GM19099 (cell line): Measurements from ENCODE around the gene ZMIZ1.

Experiments used
- POLR2A ChIP-seq: IDR thresholded peaks from 3 replicates; pipeline ENCODE4 v1.6.1; 2011; ENCODE audit warnings: low read depth; ENCODE audit not compliant: insufficient read length; ENCODE audit errors: extremely low read depth

The ZMIZ1 gene

DNA sequence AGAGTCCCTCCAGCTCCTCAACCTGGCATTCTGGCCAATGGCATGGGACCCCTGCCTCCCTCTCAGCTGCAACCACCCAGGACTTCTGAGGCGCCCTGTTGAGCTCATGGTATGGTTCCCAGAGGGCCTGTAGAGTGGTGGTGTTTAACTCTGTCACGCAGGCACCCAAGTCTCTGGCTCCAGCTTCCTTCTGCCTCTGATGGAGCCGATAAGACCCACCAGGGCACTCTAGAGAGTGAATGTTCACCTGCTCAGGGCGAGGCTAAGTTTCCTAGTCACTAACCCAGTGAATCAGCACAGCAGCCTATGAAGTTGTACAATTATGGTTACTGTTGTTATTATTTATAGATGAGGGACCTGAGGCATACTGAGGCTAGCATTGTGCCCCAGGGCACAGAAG lies 120.4 kb downstream of the ZMIZ1 start:
- no peak for TF ChIP-seq POLR2A

DNA sequence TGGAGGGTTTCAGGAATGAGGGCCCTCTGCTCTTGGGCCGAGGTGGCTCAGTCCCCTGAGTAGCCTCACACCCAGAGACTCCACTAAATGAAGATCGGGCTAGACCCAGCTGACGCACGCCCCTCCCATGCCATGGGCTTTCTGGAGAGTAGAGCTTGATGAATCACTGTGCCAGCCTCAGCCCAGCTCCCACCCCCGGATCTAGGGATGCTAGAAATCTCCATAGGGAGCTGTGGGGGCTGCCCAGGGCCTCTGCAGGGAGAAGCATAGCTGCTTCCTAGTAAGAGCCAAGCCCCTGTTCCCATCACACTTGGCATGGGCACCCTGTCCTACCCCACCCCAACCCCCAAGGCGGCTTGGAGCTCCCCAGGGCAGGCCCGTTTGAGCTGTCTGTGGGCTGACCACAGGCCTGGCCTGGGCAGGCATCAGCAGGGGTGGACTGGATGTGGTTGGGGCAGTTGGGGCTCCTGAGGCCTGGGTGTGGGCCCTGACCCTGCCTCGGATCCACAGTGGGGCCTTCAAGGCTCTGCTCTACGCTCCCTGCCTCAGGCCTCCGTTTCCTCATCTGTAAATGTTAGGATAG lies 121.2 kb downstream of the ZMIZ1 start:
- TF ChIP-seq POLR2A = no peak

DNA sequence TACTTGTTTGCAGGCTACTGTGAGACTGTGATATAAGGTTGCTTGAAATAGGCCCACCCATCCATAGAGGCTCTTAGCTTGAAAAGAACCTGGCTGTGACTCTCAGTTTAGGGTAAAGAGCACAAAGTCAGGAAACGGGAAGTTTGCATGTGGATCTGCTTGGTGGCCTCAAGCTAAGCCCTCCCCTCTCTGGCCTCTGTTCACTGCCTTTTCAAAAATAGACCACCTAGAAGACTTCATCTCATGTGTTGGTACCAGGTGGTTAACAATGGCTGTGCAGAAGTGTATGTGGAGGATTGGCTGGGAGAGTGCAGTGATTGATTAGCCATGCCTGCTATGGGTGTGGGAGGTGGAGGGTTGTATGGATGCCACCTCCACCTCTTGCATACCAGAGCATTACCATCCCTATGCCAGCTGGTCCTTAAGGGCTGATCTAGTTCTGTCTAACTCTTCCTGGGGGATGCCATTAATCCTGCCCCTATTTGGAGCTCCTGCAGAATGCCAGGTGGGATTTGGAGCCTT lies 122.0 kb downstream of the ZMIZ1 start:
- TF ChIP-seq POLR2A = no peak

DNA sequence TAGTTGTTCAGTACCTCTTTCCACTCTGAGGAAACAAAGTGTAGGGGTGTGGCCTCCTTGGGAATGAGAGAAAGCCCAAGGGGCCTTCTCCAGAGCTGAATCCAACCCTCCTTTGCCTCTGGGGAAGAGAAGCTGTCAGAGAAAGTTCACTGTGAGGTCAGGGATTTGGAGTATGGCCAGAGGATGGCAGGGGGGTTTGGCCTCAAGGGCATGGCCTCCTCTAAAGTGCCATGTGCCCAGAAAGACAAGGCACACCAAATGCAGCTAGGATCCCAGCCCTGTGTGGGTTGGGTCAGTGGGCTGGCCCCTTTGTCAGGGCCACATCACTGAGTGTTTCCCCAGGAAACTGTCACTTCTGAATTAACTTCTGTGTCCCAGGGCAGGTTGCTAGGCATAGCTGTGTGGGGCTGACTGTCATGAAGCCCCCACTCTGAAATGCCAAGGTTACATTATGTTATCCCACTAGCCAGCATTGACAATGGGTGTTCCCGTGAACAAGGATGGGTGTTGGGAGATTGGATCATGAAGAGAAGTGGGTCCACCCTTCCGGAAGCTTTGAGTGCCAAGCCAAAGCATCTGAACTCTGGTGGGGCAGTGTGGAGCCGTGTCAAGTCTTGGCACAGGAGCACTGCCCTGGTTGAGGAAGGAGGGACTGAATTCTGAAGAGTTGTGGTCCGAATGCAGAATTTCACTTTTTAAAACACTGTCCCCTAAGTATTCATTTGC lies 123.3 kb downstream of the ZMIZ1 start:
- TF ChIP-seq POLR2A = no peak

DNA sequence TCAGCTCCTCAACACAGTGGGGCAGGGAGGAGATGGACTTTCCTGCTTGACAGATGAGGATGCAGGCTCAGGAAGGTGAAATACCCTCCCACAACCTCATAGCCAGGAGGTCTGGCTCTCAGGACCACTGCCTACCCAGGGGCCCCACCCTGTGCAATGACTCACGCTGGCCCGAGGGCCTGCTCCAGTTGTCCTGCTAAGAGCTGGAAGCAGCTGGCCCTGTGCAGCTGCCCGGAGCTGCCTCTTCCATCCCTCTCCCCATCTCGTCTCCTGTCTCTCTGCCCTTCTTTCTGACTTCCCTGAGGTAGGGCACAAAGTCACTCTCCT lies 123.9 kb downstream of the ZMIZ1 start:
- no peak for TF ChIP-seq POLR2A

DNA sequence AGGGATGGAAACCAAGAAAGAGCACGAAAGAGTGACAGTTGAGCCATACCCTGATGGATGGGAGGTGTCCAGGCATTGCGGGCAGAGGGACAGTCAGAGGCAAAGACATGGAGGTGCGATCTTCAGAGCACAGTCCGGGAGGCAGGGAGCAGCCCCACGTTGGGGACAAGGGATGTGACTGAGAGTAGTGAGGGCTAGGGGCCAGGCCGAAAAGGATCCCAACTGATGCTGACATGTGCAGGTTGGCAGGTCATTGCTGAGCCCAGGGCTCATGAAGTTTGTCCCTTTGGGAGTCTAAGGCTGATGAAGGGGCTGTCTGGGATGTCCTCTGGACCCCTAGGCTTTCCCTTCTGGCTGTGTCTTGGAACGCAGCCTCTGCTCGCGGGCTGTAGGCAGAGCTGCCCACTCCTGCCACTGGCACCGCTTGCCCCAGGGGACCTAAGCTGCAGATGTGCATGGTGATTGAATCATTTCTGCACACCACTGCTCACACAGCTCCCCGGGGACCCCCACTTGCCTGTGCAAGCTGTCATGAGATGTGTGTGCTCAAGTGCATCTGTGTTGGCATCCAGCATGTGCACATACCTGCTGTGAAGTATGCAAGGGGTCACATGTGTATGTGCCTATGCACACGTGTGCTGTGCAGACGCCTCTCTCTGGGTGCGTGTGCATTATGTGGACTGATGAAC lies 125.1 kb downstream of the ZMIZ1 start:
- TF ChIP-seq POLR2A = no peak

DNA sequence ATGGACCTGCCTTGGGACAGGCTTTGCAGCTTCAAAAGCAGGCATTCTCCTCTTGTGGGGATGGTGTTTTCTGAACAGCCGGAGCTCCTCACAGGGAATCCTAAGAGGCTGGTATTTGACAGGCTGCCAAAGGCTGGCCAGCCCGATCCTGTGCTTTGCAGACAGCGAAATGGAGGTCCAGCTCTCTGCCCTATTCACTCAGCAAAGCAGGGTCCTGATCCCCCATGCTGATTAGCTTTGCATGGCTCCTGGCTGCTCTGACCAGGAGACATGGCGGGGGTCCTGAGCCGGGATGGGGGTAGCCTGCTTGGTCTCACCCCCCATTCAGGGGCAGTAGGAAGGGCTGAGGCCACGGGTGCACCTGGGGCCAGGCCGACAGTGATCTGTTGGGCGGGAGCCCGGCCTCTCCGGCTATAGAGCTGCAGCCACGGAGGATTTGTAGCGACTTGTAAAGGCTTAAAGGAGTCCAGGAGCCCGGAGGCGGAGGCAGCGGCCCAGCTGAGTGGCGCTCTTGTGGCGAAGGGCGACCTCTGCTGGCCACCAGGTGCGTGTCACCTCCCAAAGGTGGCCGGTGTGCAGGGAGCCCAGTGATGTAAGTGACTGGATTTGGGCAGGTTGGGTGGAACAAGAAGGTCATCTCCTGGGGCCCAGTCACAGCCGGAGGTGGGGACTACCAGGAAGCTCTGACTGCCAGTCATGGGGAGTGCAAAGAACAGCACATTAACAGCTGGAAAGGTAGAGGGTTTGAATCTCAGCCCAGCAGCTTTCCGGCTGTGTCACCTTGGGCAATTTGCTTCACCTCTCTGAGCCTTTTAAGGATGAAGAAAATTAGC lies 126.5 kb downstream of the ZMIZ1 start:
- no peak for TF ChIP-seq POLR2A

DNA sequence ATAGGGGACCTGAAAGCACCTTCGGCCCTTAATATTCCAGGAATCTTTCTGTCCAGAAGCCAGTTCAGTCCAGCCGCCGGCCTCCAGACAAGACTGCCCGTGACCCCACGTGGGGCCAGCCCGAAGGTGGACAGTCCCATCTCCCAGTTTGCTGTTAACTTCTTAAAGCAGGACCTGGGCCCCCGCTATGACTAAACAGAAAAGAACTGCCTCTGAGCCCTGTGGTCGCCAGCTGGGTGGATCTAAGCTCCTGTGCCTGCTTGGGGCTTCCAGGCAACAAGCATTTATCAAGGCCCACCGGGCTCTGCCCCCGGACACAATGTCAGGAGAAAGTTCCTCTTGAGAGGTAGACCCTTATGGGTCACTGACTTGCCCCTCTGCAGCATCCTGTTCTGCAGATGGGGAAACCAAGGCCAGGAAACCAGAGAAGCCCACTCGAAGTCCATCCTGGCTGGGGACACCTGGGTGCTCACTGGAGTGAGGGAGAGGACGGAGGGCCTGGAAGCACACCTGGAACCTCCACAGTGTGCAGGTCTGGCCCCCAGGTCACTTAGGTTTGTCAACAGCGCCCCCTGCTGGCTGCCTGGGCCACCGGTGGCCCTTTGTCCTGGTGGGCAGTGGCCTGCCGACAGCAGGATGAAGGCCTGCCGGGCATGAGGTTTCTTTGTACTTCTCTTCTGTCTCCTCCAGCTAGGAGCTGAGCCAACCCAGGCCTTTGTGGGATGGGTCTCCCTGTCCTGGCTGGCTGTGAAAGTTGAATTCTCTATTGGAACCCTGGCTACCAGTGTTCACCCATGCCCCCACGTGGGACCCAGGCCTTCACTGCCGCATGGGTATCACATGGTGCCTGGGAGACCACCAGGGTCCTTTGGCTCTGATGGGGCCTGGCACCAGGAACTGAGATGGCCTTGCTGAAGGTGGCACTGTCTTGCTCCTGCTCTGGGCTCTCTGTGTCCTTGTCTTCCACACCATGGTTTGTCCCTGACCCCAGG lies 128.0 kb downstream of the ZMIZ1 start:
- TF ChIP-seq POLR2A = no peak

DNA sequence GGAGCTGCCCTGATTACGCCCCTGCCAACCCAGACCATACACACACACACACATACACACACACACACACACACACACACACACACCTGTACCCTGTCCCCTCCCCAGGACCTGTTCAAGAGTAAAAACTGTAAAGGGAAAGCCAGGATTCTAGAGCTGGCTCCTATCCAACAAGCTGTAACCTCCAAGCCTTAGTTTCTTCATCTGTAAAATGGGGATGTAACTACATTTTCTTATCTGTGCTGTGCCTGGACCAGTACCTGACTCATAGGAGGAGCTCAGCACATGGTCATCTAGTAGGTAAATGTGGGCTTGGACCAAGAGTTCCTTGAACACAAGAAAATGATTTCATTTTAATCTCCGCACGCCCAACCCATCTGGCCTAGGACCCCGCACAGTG lies 128.8 kb downstream of the ZMIZ1 start:
- no peak for TF ChIP-seq POLR2A

DNA sequence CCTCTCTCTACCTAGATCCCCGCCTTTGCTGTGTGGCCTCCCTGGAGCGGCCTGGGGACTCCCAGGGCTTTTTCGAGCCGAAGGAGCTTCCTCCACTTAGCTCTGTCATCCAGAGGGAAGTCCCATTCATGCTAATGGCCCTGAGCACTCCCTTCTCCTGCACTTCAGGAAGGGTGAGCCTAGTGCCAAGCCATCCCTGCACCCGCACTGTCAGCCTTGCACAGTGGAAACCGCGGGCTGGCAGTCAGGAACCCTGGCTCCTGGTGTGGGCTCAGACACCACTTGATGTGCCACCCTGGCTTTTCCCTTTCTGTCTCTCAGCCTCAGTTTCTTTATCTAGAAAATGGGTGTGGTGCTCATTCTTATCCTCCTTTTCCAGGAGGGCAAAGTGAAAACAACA lies 131.6 kb downstream of the ZMIZ1 start:
- no peak for TF ChIP-seq POLR2A

DNA sequence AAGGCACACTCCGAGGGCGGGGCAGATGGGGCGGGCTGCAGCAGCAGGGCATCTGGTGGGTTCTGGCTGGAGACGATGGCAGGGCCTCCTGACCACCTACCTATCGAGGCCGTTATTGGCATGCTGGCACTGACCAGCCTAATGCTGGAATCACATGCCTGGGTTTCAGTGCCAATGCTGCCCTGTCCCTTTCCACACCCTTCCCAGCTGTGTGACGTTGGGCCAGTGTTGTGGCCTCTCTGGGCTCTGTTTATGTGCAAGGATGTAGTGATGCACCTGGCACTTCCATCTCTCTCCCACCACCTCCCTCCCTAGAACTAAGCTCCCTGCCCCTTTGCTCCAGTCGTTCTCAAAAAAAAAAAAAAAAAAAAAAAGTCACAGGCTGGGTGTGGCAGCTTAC lies 132.9 kb downstream of the ZMIZ1 start:
- no peak for TF ChIP-seq POLR2A

DNA sequence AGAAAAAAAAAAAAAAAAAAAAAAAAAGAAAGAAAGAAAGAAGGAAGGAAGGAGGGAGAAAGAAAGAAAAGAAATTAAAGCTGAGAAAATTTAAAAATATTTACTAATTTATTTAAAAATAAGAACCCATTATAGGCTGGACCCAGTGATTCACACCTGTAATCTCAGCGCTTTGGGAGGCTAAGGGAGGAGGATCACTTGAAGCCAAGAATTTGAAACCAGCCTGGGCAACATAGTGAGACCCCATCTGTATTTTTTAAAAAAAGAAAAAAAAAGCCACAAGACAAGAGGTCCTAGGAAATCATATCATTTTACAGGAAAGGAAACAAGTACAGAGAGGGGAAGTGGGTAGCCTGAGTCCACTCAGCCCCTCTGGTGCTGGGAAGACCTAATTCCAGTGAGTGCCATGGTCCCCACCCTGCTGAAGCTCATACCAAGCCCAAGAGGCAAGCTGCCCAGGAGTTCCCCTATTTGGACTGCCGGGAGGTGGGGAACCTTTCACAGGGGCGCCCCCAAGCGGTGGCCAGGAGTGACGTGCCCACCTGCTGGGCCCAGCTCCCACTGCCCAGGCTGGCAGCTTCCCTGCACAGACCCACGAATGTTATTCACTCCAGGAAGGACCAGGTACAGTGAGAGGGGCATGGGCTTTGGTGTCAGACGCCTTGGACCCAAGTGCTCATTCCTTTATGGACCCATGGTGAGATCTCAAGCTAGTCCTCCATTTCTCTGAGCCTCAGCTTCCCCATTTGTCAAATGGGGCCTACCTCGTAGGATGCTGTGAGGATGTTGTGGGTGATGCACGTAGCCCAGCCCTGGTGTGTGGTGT lies 133.6 kb downstream of the ZMIZ1 start:
- no peak for TF ChIP-seq POLR2A

DNA sequence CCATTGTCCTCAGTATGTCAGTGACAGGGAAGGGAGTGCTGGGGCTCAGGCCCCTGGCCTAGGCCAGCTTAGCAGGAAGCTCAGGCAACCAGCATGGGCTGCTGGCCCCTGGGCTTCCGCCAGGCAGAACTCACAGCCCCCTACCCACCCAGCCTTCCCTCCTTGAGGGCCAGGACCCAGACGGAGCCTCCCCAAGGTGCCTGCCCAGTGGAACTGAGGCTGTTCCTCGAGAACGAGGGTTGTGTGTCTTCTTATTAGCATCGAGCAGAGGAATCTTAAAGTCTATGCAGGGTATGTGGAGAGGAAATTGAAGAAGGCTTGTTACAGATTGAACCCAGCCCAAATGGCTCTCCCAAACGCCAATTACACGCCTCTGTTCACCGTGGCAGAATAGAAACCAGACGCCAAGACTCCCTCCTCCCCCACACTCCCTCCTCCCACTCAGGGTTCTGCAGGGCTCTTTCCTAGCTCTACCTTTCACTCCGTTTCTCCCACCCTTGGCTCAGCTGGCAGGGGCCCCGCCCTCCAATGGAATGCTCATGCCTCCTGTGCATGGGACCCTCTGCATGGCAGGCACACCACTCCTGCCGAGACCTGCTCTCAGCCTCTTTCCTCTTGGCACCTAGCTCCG lies 134.4 kb downstream of the ZMIZ1 start:
- no peak for TF ChIP-seq POLR2A
